Measurements from ENCODE around the gene KLK8. TPM values are rescaled to one million over a fixed set of nuclear protein-coding genes. Genes with fewer than 3 reads are reported as not detected.

Gene KLK8
- total and polyA plus RNA-seq, 2 of the 13 experiments (the other 11 are each of a cell fraction or from before 2014, with no cell fraction given): not detected

DNA sequence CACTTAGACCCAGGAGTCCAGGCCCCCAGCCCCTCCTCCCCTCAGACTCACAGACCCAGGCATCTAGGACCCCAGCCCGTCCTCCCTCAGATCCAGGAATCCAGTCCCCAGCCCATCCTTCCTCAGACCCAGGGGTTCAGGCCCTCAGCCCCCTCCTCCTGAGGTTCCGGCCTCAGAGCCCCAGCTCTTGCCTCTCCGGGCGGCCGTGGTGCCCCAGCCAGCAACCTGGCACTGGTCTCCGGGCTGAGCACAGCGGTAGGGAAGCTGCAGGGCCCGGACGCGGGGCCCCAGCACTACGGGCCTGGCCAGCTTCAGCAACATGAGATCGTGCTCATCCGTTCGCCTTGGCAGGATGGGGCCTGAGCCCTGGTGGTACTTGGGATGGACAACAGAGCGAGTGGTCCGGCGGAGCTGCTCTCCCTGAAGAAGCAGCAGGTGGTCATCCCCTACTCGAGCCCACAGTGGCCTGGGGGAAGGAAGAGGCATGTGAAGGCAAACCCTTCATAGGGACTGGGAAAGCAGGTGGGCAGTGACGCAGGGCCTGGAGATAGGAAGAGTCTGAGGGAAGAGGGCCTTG lies 14.4 kb upstream of the KLK8 start:
- intact Hi-C loops (cut with micrococcal nuclease; ENCODE audit: unreplicated experiment): loop anchor here (10.0 kb wide), 1 partner anchor 81 kb away; no protein-coding TSS in a partner anchor

More for the DNA sequence above, 14.4 kb upstream of the KLK8 start:
- ATAC-seq (no peak), FAIRE-seq (no peak), DNase-seq (ENCODE audit: low spot score) (no peak)
- Histone ChIP-seq H3K36me3 (replicated peaks in 1 of 2; ENCODE audit: control insufficient read depth in 1 of 2, insufficient read depth in 2 of 2, low read length in 2 of 2) (no peaks in the 10 kb centered on the region), H3K9me3 (ENCODE audit: low read length) (no peaks in the 10 kb centered on the region), H3K79me2 (ENCODE audit: insufficient read depth, low read length) (no peaks in the 10 kb centered on the region), H4K20me1 (ENCODE audit: insufficient read depth, low read length) (no peaks in the 10 kb centered on the region), H3K4me3 (replicated peaks in 1 of 3; ENCODE audit: insufficient read depth in 1 of 3, low read depth in 2 of 3, low read length in 3 of 3) (no peak overlapping the region), H3K9ac (ENCODE audit: insufficient read depth, low read depth, low read length) (no peak overlapping the region), H3K4me2 (ENCODE audit: low read depth, low read length) (no peak overlapping the region), H2AFZ (ENCODE audit: low read length) (no peak overlapping the region), H3K27me3 (ENCODE audit: control insufficient read depth in 1 of 2, insufficient read depth in 2 of 2, low read length in 2 of 2) (peaks cover 3 to 31% of the 10 kb centered on the region in 2 experiments; a peak in 4 of 5 replicates), H3K4me1 (ENCODE audit: insufficient read depth, low read length) (0 out of 2 replicates have a peak, but pooled peaks cover 4% of the 10 kb centered on the region), H3K27ac (ENCODE audit: extremely low read length, insufficient read depth, low read length) (no peak overlapping the region)
- BruUV-seq (replicated peaks): no TSS peak
- ChIA-PET POLR2A (no interaction called here), CTCF (ENCODE audit: low intra/inter-chr PET ratio, low total read pairs) (interaction anchor here (1.1 to 1.5 kb wide), 2 partner anchors 86 to 87 kb away, joined by 3 to 10 read pairs; no protein-coding TSS in a partner anchor)
- 24% methylated on average over 6 of the region's 19 CpGs for WGBS (ENCODE audit: low lambda C conversion rate)
- no peak for TF ChIP-seq SALL1 (CRISPR knock-in tag; IDR thresholded peaks at IDR 0.05)
- no peak for TF ChIP-seq ZNF460 (CRISPR knock-in tag; IDR thresholded peaks at IDR 0.05; ENCODE audit: borderline replicate concordance)
- TF ChIP-seq, protein P1, sequence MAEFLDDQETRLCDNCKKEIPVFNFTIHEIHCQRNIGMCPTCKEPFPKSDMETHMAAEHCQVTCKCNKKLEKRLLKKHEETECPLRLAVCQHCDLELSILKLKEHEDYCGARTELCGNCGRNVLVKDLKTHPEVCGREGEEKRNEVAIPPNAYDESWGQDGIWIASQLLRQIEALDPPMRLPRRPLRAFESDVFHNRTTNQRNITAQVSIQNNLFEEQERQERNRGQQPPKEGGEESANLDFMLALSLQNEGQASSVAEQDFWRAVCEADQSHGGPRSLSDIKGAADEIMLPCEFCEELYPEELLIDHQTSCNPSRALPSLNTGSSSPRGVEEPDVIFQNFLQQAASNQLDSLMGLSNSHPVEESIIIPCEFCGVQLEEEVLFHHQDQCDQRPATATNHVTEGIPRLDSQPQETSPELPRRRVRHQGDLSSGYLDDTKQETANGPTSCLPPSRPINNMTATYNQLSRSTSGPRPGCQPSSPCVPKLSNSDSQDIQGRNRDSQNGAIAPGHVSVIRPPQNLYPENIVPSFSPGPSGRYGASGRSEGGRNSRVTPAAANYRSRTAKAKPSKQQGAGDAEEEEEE (CRISPR knock-in tag; IDR thresholded peaks at IDR 0.05; ENCODE audit: borderline replicate concordance): no peak
- TF ChIP-seq, protein P2, sequence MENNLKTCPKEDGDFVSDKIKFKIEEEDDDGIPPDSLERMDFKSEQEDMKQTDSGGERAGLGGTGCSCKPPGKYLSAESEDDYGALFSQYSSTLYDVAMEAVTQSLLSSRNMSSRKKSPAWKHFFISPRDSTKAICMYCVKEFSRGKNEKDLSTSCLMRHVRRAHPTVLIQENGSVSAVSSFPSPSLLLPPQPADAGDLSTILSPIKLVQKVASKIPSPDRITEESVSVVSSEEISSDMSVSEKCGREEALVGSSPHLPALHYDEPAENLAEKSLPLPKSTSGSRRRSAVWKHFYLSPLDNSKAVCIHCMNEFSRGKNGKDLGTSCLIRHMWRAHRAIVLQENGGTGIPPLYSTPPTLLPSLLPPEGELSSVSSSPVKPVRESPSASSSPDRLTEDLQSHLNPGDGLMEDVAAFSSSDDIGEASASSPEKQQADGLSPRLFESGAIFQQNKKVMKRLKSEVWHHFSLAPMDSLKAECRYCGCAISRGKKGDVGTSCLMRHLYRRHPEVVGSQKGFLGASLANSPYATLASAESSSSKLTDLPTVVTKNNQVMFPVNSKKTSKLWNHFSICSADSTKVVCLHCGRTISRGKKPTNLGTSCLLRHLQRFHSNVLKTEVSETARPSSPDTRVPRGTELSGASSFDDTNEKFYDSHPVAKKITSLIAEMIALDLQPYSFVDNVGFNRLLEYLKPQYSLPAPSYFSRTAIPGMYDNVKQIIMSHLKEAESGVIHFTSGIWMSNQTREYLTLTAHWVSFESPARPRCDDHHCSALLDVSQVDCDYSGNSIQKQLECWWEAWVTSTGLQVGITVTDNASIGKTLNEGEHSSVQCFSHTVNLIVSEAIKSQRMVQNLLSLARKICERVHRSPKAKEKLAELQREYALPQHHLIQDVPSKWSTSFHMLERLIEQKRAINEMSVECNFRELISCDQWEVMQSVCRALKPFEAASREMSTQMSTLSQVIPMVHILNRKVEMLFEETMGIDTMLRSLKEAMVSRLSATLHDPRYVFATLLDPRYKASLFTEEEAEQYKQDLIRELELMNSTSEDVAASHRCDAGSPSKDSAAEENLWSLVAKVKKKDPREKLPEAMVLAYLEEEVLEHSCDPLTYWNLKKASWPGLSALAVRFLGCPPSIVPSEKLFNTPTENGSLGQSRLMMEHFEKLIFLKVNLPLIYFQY (CRISPR knock-in tag; IDR thresholded peaks at IDR 0.05; ENCODE audit: borderline replicate concordance): no peak
- in situ Hi-C loops (cut with HindIII; ENCODE audit: extremely low pct_ligation_motif_present, low pct_unique_long_range_greater_than_20kb): loop anchor here (5.0 kb wide), 2 partner anchors 77 to 83 kb away; no protein-coding TSS in a partner anchor

Measured in HepG2 (cell line).